Bone marrow (tissue), 2 donors: Measurements from ENCODE around the gene PCDHGC4.

Source experiments
- DNase-seq, 2 donors: peaks; one replicate each; lab custom pipeline; 2025; lab: John Stamatoyannopoulos, UW

Gene PCDHGC4

DNA sequence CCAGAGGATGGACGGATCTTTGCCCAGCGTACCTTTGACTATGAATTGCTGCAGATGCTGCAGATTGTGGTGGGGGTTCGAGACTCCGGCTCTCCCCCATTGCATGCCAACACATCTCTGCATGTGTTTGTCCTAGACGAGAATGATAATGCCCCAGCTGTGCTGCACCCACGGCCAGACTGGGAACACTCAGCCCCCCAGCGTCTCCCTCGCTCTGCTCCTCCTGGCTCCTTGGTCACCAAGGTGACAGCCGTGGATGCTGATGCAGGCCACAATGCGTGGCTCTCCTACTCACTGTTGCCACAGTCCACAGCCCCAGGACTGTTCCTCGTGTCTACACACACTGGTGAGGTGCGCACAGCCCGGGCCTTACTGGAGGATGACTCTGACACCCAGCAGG lies 5.9 kb downstream of the PCDHGC4 start:
- no peak for DNase-seq

DNA sequence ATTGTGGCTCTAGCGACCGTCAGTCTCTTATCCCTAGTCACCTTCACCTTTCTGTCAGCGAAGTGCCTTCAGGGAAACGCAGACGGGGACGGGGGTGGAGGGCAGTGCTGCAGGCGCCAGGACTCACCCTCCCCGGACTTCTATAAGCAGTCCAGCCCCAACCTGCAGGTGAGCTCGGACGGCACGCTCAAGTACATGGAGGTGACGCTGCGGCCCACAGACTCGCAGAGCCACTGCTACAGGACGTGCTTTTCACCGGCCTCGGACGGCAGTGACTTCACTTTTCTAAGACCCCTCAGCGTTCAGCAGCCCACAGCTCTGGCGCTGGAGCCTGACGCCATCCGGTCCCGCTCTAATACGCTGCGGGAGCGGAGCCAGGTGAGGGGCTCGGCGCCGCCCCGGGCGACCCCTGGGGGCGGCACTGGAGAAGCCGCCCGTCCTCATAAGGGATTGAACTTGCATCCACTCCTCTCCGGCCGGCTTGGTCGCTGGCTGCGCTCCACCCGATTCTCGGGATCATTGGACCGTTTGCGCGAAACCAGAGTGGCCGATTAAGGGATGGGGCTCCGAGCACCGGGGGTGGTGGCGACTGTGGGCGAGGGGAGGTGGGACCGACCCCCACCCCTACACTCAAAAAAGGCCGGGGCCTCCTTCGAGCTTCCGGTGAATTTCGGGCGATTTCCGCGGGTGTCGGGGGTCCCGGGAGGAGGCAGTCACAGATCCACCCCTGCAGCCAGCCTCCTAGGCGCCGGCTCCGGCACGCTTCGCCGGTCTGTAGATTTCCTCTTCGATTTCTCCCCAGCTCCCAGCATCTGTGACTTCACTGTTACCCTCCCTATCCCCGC lies 6.7 kb downstream of the PCDHGC4 start:
- DNase-seq = no peak

DNA sequence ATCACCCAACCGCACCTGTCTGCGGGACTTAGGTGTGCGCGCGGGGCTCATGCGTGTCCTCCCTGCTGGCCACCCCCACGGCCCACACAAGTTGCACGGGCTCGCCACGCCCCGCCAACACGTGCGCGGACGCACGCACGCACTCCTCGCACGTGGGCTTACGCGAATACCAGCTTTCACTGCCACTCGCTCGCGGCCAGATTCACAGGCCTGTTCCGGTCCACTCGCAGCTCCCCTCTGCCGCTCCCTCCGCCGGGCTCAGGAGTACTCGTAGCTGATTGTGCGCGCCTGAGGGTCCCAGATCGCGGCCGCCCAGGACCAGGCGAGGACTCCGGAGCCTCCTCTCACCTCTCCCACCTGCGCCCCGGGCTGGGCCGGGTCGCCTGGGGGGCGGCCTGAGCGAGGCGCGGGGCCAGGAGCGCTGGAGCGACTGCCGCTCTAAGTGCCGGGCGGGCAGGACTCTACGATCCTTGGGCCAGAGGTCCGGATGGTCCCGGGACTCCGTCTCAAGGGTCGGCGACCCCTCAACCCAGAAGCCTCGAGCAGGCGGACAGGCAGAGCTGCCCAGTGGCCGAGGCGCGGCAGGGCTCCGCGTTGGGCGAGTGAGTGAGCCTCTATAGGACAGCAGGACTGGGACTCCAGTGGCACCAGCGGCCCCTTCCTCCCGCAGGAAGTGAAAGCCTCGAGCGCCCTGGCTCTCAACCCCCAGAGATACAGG lies 7.5 kb downstream of the PCDHGC4 start:
- DNase-seq = no peak

DNA sequence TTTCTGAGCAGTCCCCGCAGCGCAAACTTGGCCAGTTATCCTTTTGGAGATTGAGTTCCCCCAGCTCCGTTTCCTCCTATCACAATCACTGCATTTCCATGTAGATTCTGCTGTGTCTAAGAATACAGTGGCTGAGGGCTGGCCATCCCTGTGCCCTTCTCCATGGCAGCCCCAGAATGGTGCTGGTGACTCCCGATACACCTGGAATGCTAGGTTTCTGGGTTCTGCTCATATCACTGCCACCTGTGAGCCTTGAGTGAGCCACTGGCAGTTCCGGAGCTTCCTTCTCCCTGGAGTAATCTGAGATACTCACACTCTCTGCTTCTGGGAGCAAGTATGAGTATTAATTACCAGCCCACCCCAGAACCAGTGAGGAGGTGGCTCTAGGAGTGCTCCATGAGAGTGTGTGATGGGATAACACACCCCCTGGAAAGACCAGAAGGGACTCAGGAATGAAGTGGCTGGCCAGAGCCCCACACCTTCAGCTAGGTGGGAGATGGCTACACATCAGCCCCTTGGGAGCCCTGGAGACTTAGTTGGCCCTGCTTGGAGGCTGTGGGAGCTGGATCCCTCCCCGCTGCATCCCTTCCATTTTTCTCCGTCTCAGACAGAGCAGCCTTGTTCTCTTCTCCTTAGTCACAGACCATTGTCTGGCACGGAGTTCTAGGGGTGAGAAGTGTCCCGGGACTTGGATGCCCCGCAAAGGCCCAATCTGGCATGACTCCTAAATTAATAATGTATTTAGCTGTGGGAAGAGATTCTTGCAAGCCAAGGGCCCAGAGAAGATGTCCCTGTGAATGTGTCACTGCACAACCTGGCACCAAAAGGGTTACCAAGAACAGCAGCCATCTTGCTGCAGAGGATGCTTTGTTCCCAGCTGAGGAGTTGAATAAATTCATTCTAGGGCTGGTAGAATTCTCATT lies 8.9 kb downstream of the PCDHGC4 start:
- DNase-seq = no peak

DNA sequence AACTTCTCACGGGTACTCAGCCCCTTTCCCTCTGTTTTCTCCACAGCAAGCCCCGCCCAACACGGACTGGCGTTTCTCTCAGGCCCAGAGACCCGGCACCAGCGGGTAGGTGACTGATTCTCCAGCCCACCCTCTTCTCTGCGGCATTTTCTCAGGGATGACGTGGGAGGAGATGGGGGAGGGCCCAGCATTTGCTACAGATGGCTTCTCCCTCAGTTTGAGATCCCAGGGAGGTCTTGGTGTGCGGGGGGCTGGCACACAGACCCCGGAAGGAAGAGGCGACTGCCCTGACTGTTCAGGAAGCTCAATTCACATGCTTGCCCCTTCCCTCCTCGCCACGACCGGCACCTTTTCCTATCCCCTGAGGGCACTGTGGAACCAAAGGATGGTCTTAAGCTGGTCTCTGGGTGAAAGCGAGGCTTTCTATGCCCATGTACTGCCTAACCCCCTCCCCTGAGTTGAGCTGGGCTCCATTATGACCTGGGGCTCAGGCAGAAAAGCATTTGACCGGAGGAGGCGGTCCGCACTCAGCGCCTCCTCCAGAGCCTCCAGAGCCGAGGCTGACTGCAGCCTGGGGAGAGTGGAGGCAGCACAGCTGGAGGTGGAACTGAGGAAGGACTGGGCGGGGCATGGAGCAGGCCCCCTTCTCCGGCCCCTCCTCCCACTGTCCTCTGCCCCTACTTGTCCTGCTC lies 10.1 kb downstream of the PCDHGC4 start:
- DNase-seq = no peak

DNA sequence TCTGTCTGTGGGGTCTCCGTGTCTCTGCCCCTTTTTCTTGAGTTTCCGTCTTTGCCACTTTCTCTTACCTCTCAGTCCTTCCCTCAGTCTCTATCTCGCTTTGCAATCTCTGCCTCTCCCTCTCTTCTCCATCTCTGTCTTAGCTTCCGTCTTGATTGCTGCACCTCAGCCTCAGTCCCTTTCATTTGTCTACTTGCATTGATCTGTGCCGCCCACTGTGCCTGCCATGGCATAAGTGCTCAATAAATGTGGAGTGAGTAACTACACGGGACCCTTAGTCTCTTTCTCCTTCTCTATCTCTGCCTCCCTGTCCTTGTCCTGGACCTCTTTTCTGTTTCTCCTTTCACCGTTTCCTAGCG lies 10.6 kb downstream of the PCDHGC4 start:
- no peak for DNase-seq

DNA sequence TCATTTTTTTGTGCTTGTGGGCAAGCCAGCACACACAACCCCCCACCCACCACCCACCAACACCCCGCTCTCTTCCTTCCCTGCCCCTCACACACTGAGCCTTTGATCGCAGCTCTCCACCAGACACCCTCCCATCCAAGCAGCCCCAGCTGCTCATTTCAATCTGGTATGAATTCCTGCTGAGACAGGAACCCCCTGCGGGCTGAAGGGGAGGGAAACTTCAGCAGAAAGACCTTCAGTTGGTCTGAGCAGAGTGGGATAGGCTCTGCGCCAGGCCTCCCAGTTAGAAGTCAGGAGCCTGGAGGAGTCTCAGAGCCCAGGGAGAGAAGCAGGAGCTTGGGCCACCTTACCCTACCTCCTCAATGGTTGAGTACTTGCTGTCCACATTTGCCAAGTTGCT lies 11.2 kb downstream of the PCDHGC4 start:
- DNase-seq = no peak

DNA sequence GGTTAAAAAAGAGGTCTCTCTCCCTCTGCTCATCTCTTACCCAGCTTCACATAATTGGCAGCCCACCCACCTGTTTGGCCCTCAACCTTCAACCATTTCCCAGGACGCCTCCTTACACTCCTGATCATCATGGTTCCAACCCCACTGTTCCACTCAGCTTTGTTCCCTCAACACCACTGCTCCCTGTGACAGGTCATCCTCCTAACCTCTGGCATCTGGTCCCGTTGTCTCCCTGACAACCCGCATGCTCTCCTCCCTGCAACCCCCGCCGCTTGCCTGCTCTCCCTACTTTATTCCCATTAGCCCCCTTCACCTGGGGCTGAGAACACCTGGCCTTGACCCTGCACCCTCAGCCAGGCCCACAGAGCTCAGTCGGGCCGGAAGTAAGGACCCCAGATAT lies 16.9 kb downstream of the PCDHGC4 start:
- no peak for DNase-seq

DNA sequence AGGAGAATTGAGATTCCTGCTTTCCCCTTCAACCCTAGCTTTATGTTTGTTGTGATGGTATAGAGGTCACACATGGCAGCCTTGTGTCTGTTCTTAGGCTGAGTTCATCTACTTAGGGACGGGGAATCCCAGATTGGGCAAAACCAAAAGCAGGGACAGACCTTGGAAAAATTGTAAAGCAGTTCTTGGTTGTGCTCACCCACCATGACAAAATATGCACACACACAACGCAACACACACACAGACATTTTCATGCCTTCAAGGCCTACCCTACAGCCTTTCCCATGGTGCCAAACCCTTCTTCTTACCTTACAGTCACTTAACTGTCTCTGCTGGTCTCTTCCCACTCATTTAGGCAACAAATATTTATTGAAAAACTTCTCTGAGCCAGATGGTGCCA lies 18.9 kb downstream of the PCDHGC4 start:
- no peak for DNase-seq

DNA sequence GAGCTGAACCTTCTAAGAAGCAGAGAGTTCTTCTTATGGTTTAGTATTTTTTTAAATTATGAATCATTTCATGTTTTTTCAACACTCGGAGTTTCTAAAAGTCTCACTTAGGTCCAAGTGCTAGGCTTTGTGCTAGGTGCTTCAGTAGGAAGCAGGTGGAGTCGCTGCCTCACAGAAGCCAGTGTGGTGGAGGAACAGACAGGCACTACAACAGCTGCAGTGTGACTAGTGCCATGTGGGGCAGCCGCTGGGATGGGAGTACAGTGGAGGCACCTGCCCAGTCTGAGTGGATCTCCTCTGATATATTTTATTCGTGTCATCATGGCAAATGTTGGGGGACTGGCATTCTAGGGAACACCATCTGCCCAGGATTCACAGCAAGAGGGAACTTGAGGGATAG lies 19.4 kb downstream of the PCDHGC4 start:
- no peak for DNase-seq

DNA sequence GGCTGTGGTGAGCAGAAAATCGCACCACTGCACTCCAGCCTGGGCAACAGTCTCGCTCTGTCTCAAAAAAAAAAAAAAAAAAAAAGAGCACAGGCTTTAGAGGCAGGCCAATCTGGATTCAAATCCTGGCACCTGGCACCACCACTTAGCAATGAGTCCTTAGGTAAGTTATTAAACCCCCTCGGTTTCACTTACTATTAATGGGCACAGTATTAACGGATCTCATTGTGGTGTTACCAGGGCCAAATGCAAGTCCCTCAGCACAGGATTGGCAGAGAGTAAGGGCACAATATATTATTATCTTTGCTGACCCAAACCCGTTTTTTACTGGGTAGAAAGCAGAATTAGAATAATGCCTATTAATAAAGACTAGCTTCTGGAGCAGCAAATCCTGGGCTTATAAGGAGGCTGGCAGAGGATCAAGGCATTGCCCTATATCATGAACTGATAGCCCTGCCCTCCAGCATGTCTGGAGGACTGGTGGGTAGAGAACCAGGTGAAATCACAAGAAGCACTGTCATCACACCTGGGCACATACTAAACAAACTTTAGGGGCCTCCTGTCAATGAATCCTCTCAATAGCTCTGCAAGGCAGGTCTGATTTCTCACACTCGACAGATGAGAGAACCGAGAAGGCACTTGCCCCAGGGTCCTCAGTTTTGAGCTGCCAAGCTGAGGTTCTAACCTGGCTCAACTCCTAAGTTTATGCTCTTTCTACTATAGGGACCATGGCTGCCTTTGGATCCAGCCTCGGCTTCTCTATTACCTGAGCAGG lies 21.7 kb downstream of the PCDHGC4 start:
- DNase-seq = no peak

DNA sequence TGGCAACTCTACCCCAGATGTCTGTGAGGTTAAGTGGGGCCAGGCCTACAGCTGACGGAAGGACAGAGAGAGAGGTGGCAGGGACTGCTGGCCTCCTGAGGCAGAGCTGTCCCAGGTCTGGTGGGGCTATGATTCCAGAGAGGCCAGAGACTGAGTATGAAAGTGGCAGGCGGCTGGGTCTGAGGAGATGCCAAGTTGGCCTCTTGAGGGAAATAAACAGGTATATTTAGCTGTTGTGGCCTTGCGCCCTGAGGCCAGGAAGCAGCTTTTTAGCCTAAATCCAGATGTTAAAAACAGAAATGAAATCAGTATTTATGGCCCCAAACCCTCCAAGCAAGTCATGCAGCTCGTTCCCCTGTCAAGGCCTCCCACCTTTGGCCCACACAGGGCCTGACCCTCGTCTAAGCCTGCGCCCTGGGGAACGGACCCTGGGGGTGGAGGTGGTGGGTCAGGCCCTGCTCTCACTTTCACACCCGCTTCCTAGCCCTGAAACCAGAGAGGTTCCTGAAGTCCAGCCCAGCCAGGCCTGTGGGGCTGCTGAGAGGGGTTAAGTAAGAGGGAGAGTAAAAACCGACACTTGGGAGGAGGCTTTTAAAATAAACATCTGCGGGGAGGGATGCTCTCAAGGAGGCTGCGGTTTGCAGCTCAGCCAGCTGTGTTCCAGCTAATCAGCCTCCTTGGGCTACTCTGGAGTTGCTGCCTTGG lies 22.7 kb downstream of the PCDHGC4 start:
- DNase-seq = no peak

DNA sequence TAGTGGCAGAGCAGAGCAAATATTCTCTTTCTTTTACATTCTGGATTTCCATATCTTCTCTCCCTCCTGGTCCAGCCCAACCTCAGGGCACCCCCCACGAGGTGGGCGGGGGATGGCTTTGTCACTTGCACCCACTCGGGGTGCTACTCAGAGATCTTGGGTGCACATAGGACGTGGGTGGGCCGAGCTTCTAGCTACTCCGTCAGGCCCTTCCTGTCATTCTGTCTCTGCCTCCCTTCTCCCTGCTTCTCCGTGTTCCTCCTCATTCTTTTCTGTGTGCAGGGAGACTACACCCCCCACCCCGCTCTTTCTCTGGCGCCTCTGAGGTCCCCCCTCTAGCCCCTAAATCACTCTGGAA lies 23.6 kb downstream of the PCDHGC4 start:
- no peak for DNase-seq

DNA sequence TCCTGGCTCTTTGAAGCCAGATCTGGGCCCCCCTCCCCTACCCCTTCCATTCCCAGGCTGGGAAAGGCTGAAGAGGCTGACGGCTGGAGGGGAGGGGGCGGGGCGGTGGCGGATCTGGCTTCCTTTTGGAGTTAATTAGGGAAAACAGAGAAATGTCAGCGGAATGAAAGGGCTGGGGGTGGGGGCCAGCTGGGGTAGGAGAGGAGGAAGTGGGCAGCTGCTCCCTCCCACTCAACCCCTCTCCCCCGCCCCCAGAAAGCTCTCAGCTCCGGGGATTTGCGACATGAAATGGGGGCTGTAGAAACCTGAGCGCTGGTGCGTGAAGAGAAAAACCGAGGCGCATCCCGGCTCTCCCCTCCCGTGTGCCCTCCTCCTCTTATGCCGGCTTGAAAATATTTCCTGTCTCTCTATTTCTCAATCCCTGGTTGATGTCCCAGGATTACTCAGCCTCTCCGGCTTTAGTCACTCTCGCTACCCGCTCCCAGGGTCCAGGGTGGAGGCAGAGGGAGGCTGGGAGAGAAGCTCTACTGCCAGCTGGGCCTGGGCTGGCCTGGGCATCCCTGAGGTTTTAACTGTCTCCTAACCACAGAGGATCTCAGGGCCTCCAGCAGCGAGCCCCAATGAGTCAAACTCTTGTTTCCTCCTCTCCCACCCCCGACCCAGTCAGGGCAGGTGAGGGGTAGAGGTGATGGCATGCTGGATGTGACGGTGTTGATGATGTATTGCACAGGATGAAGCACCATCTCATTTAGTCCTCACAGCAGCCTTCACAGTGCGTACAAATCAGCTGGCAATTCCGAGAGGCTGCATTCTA lies 24.2 kb downstream of the PCDHGC4 start:
- DNase-seq = no peak

DNA sequence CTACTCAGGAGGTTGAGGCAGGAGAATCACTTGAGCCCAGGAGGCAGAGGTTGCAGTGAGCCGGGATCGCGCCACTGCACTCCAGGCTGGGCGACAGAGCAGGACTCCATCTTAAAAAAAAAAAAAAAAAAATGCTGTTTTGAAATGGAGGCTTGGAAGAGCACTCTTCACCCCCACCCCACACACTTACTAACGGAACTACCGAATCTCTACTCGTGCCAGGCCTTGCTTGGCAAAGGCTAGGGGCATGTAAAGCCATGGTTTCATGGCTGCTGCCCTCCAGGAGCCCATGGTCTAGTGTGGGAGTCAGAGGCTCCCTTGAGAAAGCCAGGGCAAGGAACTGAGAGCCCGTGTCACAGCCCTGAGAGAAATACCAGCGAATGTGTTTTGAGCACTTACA lies 25.3 kb downstream of the PCDHGC4 start:
- DNase-seq = no peak

DNA sequence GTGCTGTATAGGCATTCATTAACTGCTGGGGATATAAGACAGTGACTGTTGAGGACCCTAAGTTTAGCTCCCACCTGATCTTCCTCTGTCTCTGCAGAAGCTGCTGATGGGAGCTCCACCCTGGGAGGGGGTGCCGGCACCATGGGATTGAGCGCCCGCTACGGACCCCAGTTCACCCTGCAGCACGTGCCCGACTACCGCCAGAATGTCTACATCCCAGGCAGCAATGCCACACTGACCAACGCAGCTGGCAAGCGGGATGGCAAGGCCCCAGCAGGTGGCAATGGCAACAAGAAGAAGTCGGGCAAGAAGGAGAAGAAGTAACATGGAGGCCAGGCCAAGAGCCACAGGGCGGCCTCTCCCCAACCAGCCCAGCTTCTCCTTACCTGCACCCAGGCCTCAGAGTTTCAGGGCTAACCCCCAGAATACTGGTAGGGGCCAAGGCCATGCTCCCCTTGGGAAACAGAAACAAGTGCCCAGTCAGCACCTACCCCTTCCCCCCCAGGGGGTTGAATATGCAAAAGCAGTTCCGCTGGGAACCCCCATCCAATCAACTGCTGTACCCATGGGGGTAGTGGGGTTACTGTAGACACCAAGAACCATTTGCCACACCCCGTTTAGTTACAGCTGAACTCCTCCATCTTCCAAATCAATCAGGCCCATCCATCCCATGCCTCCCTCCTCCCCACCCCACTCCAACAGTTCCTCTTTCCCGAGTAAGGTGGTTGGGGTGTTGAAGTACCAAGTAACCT lies 26.2 kb downstream of the PCDHGC4 start:
- no peak for DNase-seq

DNA sequence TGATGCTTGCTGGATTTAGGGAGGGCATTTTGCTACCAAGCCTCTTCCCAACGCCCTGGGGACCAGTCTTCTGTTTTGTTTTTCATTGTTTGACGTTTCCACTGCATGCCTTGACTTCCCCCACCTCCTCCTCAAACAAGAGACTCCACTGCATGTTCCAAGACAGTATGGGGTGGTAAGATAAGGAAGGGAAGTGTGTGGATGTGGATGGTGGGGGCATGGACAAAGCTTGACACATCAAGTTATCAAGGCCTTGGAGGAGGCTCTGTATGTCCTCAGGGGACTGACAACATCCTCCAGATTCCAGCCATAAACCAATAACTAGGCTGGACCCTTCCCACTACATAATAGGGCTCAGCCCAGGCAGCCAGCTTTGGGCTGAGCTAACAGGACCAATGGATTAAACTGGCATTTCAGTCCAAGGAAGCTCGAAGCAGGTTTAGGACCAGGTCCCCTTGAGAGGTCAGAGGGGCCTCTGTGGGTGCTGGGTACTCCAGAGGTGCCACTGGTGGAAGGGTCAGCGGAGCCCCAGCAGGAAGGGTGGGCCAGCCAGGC lies 27.0 kb downstream of the PCDHGC4 start:
- no peak for DNase-seq

DNA sequence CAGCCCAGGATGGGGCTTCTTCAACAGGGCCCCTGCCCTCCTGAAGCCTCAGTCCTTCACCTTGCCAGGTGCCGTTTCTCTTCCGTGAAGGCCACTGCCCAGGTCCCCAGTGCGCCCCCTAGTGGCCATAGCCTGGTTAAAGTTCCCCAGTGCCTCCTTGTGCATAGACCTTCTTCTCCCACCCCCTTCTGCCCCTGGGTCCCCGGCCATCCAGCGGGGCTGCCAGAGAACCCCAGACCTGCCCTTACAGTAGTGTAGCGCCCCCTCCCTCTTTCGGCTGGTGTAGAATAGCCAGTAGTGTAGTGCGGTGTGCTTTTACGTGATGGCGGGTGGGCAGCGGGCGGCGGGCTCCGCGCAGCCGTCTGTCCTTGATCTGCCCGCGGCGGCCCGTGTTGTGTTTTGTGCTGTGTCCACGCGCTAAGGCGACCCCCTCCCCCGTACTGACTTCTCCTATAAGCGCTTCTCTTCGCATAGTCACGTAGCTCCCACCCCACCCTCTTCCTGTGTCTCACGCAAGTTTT lies 27.6 kb downstream of the PCDHGC4 start:
- DNase-seq = peak in 1 of 2 donors; percentile 39
